Measurements from ENCODE around the gene KIAA0513. TPM values are rescaled to one million over a fixed set of nuclear protein-coding genes. Genes with fewer than 3 reads are reported as not detected.

The KIAA0513 gene
- total and polyA plus RNA-seq, 10 of the 15 experiments (the other 5 are each of a cell fraction or from before 2014, with no cell fraction given): 0.14 to 5.8 (median 2.0) TPM

- FAIRE-seq (no peak), ATAC-seq (no peak), DNase-seq (ENCODE audit: low read depth, low spot score) (no peak)
- POLR2A ChIA-PET: interaction anchor here (0.7 to 1.7 kb wide), 2 partner anchors 19 to 499 kb away, joined by 3 read pairs; no protein-coding TSS in a partner anchor
- SMC1A ChIA-PET (ENCODE audit: uncharacterized antibody, unreplicated experiment): interaction anchor here (1.3 to 1.4 kb wide), 2 partner anchors 20 to 37 kb away, joined by 3 to 4 read pairs; partner anchors contain the start of gene KIAA0513
- Histone ChIP-seq H3K36me3 (ENCODE audit: control insufficient read depth in 2 of 2, insufficient read depth in 2 of 2, low read length in 1 of 2) (no peaks in the 10 kb centered on the region; a peak in 1 of 4 replicates), H3K27me3 (replicated peaks in 1 of 2; ENCODE audit: control insufficient read depth in 2 of 2, insufficient read depth in 2 of 2, low read length in 1 of 2) (no peaks in the 10 kb centered on the region), H3K79me2 (ENCODE audit: control insufficient read depth, insufficient read depth, low read length) (peaks cover 69% of the 10 kb centered on the region), H4K20me1 (ENCODE audit: control insufficient read depth, insufficient read depth) (no peaks in the 10 kb centered on the region; the same call in 1 of the 2 replicates), H3K4me2 (ENCODE audit: control insufficient read depth, insufficient read depth) (peak overlapping the region; percentile 38; the same call in 1 of the 2 replicates), H3K9ac (ENCODE audit: control insufficient read depth, insufficient read depth, low read length) (no peak overlapping the region), H3K9me3 (replicated peaks; ENCODE audit: control insufficient read depth, insufficient read depth, low read length) (no peaks in the 10 kb centered on the region), H3K4me3 (no peak overlapping the region), H2AFZ (ENCODE audit: control insufficient read depth, low read depth, low read length) (no peak overlapping the region), H3K27ac (ENCODE audit: control insufficient read depth, insufficient read depth) (no peak overlapping the region), H3K4me1 (ENCODE audit: control insufficient read depth, insufficient read depth, low read length) (peaks cover 5% of the 10 kb centered on the region)
- in situ Hi-C loops (cut with MboI): no loop called here
- BruUV-seq (replicated peaks): no TSS peak
- intact Hi-C loops (cut with micrococcal nuclease; ENCODE audit: unreplicated experiment): no loop called here
- RAD21 ChIA-PET (ENCODE audit: unreplicated experiment): no interaction called here
- WGBS (ENCODE audit: insufficient coverage, insufficient replicate concordance, low lambda C conversion rate, missing lambda C conversion rate): 77% methylated on average over 7 of the region's 7 CpGs
- CTCF ChIA-PET: interaction anchor here (2.0 kb wide), 1 partner anchor 36 kb away, joined by 7 read pairs; no protein-coding TSS in a partner anchor
- TF ChIP-seq CHD2 (IDR thresholded peaks at IDR 0.05; ENCODE audit: borderline replicate concordance, low read depth, low read length) (no peak), CBX3 (IDR thresholded peaks at IDR 0.05; ENCODE audit: borderline replicate concordance, low read depth) (no peak), SREBF1 (IDR thresholded peaks at IDR 0.05; ENCODE audit: low read length) (no peak), MTA2 (IDR thresholded peaks at IDR 0.05; ENCODE audit: low read depth) (no peak), CHD1 (IDR thresholded peaks at IDR 0.05; ENCODE audit: low read depth, low read length) (no peak), ELK1 (IDR thresholded peaks at IDR 0.05; ENCODE audit: low read depth, low read length) (no peak), FOXM1 (IDR thresholded peaks at IDR 0.05; ENCODE audit: low read depth, low read length) (no peak), GATAD2B (conservative IDR thresholded peaks at IDR 0.05; ENCODE audit: low read depth) (no peak), RAD51 (IDR thresholded peaks at IDR 0.05) (no peak), CEBPB (IDR thresholded peaks at IDR 0.05; ENCODE audit: borderline replicate concordance in 1 of 2, low read depth in 2 of 2, low read length in 2 of 2) (no peak), ZBED1 (IDR thresholded peaks at IDR 0.05; ENCODE audit: borderline replicate concordance) (no peak), SIX5 (IDR thresholded peaks at IDR 0.05; ENCODE audit: low read depth, low read length, severe bottlenecking) (no peak)
- TF ChIP-seq, protein P1, sequence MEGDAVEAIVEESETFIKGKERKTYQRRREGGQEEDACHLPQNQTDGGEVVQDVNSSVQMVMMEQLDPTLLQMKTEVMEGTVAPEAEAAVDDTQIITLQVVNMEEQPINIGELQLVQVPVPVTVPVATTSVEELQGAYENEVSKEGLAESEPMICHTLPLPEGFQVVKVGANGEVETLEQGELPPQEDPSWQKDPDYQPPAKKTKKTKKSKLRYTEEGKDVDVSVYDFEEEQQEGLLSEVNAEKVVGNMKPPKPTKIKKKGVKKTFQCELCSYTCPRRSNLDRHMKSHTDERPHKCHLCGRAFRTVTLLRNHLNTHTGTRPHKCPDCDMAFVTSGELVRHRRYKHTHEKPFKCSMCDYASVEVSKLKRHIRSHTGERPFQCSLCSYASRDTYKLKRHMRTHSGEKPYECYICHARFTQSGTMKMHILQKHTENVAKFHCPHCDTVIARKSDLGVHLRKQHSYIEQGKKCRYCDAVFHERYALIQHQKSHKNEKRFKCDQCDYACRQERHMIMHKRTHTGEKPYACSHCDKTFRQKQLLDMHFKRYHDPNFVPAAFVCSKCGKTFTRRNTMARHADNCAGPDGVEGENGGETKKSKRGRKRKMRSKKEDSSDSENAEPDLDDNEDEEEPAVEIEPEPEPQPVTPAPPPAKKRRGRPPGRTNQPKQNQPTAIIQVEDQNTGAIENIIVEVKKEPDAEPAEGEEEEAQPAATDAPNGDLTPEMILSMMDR (IDR thresholded peaks at IDR 0.05 in 2 of 3, conservative IDR thresholded peaks at IDR 0.05 in 1 of 3; ENCODE audit: control insufficient read depth in 2 of 3, extremely low read depth in 1 of 3, insufficient read depth in 1 of 3, low read depth in 3 of 3, low read length in 3 of 3): no peak
- TF ChIP-seq, protein P2, sequence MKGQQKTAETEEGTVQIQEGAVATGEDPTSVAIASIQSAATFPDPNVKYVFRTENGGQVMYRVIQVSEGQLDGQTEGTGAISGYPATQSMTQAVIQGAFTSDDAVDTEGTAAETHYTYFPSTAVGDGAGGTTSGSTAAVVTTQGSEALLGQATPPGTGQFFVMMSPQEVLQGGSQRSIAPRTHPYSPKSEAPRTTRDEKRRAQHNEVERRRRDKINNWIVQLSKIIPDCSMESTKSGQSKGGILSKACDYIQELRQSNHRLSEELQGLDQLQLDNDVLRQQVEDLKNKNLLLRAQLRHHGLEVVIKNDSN (IDR thresholded peaks at IDR 0.05; ENCODE audit: borderline replicate concordance, extremely low read length, insufficient read depth, low read depth, low read length): no peak
Measured at GRCh38 chr16:85007496-85008214, 19.9 kb upstream of the KIAA0513 start.

All from GM12878 (cell line).